NCI-H2107 (cell line): Measurements from ENCODE around the gene CPLX3.
"Not testable (repeated sequence)": the region's sequence is repeated elsewhere in the genome, so short reads cannot be mapped to it uniquely, and the experiment has no call there.

ENCODE experiments used
- DNase-seq: peaks from one replicate; lab custom pipeline; 2025; lab: John Stamatoyannopoulos, UW

The CPLX3 gene, protein sequence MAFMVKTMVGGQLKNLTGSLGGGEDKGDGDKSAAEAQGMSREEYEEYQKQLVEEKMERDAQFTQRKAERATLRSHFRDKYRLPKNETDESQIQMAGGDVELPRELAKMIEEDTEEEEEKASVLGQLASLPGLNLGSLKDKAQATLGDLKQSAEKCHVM

DNA sequence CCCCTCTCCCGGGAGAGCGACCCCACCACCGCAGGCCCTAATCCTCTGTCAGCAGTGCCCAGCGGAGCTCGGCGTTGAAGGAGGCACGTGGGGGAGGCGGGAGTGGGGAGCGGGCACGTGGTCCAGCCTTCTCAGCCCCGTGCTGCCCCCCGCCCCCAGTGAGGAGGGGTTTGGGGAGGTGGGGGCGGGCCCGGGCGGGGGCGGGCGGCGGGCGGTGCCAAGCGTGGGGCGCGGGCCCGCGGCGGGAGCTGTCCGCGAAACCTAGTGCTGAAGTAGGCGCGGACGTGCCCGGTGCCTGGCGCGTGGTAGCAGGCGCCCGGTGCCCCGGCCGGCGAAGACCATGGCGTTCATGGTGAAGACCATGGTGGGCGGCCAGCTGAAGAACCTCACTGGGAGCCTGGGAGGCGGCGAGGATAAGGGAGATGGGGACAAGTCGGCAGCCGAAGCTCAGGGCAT, at the start of gene CPLX3:
TSS of gene CPLX3 (plus strand) at position 264 of the 456 bp plus-strand sequence. CDS start at position 341, 77 bp downstream.
- DNase-seq, result no peak

DNA sequence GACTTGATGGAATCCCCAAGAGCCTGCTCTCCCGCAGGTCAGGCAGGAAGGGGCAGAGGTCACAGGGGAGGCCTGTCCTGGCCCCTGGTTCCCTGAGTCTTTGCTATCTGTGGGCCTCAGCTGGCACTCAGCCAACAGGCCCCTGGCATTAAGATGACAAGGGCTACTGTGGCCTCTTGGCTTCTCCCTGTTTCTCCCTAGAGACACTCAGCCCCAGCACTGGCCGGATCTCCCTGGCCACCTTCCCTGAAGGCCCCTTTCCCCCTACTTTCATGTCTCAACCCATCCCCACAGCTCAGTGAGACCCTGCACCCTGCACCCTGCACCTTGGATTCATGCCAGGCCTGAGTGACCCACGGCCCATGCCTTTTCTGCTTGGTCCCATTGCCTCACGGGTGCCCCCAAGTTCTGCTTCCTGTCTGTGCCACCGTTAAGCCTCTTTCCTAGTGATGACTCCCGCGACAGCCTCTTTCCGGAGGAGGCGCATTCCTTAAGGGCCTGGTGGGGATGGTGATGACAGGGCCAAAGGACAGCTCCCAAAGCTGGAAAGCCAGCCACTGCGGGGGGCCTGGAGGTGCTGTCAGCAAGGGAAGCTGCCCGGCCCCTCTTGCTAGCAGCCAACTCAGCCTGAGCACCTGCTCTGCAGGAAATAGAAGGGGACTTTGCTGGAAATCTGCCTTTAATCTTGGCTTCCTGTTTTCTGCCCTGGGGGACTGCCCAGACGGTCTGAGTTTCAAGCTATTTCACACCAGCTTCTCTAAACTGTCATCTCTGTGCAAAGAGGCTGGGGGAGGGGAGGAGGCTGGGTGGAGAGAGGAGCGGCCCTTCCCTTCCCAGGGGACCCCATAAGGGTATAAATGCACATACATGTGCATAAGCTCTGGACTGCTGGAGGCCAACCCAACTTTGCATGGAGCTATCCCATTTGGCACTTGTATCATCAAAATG, 49.3 kb upstream of the CPLX3 start:
- no peak for DNase-seq

DNA sequence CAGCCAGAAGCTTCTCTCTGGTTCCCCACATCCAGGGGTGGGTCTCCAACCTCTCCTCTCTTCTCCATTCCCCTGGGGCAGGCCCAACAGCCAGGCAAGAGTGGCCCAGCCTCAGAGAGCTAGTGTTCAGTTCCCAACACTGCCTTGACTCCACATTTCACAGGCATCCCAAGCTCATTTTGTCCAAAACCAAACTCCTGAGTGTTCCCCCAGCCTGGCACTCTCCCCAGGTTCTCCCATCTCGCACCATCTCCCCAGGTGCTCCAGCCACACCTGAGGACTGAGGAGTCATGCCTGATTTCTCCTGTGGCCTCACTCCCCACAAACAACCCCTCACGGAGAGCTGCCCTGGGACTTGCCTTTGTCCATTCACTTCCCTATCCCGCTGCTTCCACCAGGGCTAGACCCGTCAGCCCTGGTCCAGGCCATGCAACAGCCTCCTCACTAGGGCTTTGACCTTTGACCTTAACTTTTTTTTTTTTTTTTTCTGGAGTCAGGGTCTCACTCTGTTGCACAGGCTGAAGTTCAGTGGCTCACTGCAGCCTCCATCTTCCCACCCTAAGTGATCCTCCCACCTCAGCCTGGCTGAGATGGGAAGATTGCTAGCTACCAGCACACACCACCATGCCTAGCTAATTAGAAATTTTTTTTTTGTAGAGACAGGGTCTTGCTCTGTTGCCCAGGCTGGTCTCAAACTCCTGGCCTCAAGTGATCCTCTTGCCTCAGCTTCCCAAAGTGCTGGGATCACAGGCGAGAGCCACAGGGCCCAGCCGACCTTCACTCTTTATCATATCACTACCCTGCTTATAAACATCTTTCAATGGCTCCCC, 48.4 kb upstream of the CPLX3 start:
- DNase-seq, result no peak

DNA sequence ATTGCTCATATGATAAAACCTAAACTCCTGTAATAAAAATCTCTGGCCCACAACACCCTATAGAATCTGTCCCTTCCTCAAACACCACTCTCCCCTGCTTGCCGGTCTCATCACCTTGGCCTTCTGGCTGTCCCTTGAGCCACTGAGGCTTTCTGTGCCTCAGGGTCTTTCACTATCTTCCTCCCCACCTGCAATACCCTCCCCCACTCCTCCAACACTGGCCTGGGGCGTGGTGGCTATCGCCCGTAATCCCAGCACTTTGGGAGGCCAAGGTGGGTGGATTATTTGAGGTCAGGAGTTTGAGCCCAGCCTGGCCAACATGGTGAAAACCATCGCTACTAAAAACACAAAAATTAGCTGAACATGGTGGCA, 47.8 kb upstream of the CPLX3 start:
- no peak for DNase-seq

DNA sequence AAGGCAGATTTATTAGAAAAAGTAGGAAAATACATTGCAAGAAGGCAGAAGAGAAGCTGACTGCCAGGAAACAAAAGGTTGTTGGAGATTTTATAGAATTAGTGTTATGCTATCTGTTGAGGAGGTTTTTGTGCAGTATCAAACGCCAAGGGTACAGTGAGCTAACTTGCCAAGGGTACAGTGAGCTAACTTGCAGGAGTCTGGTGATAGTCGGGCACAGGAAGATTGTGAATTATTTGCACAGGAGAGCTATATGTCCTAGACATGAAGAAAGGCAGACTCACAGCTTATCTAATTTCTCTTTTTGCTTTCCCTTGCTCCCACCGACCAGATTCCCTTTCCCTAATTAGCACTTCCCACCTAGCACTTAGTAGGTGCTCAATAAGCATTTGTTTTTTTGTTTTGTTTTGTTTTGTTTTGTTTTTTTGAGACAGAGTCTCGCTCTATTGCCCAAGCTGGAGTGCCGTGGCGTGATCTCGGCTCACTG, 47.2 kb upstream of the CPLX3 start:
- no peak for DNase-seq

DNA sequence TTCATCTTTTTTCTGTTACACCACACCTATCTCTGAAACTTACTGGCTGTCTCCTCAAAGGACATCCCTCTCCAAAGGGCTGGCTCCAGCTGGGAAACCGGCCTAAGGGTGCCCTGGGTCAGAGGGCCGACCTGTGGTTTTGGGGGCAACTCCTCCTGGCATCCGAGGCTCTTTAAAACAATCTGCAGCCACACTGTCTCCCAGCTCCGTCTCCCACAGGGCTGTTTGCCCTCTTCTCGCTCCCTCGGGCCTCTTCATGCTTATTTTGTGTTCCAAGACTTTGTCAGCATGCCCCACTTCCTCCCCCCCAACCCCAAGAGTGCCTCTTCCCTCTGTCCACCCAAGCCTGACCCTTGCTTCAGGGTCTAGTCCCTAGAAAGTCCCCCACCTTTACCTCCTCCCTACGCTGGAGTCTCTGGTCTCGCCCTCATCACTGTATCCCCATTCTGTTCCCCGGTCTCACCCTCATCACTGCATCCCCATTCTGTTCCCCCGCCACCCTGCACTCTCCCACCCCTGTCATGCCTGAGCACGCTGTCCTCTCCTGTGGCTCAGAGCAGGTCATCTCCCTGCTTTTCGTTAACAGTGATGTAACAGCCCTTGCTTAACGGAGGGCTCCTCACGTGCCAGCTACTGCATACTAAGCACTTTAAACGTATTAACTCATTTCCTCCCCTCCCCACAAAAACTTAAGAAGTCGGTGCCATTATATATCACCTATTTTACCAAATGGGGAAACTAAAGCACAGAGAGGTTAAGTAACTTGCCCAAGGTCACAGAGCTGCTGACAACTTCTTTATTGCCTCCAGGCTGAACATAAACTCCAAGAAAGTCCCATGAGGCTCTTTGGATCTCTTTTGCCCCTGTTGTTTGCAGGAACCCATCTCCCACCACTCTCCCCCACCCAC, 45.6 kb upstream of the CPLX3 start:
- no peak for DNase-seq

DNA sequence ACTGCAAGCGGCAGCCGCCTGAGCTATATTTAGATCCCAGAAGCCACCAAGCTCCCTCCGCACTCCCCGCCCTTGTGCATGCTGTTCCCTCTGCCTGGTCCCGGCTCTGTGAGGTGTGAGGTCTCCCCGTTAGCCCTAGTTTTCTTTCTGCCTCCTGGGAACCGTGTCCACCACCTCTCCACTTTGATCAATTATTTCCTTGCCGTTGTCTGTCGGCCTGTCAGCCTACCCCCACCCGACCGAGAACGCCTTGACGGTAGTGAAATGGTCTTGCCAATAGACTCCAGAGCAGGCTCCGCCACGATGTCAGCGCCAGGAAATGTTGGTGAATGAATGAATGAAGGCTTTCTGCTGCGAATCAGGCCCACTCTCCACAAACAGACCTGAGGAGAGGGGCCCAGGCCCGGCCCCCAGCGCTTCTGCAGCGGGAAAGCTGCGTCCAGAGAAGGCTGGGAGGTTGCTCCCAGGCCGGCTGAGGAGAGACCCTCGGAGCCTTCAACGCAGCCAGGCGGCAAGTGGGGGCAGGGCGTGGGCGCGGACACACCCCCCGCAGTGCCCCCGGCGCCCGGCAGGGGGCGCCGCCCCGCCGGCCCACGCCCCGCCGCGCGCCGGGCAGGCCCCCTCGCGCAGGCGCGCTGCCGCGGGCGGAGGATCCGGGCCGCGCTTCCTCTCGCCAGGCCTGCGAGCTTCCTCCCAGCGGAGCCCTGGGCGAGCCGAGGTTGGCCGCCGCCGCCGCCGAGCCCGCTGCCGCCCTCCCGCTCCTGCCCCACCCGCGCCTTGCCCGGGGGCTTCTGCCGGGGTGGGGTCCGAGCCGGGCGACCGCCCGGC, 44.8 kb upstream of the CPLX3 start, which contains the start of gene CSK:
TSS of gene CSK (plus strand) at position 650 of the 828 bp plus-strand sequence. CDS start 16,218 bp downstream, outside the sequence.
- DNase-seq, result no peak

DNA sequence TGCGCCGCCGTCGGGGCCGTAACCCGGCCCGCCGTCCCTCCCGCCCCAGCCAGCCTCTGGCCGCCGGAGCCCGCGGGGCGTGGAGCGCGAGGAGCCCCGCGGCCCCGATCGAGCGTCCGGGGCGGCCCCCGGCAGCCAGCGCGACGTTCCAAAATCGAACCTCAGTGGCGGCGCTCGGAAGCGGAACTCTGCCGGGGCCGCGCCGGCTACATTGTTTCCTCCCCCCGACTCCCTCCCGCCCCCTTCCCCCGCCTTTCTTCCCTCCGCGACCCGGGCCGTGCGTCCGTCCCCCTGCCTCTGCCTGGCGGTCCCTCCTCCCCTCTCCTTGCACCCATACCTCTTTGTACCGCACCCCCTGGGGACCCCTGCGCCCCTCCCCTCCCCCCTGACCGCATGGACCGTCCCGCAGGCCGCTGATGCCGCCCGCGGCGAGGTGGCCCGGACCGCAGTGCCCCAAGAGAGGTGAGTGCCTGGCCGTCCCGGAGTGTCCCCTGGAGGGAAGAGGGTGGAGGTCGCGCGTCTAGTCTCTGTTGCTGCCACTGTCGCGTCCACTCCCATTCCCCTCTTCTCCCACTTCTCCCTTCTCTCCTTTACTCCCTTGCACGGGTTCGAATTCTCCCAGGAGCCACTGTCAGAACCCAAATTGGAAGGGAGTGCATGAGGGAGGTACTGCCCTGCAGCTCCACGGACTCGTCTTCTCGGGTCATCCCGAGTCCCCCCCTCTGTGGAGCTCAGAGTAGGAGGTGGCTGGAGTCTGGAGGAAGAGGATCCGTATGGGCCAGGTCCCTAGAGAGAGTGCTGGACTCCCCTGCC, 44.0 kb upstream of the CPLX3 start:
- DNase-seq, result no peak

DNA sequence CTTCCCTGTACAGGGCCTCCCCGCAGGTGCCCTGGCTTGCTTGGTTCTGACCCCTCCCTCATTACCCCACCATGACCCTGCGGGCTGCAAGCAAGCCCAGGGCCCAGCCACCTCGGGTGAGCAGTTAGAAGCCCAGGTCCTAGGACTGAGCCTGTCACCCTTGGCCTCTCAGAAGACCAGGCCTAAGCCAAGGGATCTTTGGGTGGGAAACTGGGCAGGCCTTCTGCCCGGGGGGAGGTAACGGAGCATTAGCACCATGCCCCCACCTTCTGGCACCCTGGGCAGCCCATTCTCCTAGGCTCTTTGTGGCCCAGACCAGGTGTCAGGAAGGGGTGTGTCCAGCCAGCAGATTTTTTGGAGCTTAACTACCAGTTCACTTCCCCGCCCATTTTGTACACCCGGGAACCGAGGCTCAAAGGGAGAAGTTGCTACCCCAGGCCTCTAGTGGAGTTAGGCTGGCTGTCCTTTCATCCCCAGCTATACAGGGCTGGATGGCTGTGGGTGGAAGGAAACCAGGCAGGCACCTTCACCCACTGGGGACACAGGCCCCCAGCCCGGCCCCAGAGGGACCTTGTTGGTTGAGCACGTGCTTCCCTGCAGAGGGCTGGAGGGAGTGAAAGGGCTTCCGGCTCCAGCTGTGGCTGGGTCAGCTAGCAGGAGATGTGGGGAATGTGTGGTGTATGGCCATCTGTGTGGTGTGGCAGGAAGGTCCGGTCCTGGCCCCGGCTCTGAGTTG, 43.2 kb upstream of the CPLX3 start:
- no peak for DNase-seq

DNA sequence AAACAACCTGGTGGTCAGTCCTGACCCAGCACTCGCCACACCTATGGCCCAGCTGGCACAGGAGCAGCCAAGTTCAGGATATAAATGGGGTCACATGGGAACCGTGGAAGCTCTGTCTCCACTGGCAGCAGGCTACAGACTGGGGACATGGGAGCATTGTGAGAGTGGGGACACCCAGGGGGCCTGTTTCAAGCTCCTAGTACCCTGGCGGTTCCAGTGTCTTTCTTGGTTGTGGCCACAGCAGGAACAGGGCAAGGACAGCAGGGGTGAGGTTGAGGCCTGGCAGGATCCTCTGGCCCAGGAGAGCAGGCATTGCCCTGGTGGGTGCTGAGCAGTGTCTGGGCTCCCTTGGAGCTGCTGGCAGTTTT, 42.6 kb upstream of the CPLX3 start:
- DNase-seq, result no peak

DNA sequence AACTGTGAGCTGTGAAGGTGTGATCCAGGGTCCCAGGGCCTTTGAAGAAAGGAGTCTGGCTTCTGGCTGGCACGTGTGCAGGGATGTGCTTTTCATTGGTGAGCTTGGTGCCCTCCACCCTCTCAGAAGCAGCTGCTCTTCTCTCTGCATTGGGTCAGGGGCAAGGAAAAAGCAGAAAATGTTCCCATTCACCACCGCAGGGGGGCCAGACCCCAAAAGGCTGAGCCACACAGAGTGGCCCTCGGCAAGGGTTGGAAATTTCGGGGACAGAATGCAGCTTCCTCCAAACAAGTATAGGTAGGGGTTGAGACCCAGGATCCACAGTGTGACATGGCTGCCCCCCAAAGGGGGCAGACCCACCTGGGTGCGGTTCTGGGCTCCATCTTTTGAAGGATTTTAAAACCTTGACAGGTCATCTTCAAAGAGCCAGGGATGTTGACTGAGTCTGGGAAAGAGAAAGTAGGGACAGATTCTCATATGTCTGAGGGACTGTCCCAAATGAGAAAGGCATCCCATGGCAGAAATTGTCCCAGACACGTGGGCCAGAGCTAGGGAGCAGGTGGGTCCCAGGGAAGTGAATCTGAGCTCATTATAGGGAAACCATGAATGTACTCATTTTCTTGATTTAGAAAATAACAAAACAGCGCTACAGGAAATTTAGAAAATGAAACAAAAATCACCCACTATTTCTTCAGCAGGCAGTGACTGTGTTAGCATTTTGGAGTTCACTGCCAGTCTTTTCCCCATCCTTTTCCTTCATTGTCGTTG, 41.8 kb upstream of the CPLX3 start:
- DNase-seq, result no peak

DNA sequence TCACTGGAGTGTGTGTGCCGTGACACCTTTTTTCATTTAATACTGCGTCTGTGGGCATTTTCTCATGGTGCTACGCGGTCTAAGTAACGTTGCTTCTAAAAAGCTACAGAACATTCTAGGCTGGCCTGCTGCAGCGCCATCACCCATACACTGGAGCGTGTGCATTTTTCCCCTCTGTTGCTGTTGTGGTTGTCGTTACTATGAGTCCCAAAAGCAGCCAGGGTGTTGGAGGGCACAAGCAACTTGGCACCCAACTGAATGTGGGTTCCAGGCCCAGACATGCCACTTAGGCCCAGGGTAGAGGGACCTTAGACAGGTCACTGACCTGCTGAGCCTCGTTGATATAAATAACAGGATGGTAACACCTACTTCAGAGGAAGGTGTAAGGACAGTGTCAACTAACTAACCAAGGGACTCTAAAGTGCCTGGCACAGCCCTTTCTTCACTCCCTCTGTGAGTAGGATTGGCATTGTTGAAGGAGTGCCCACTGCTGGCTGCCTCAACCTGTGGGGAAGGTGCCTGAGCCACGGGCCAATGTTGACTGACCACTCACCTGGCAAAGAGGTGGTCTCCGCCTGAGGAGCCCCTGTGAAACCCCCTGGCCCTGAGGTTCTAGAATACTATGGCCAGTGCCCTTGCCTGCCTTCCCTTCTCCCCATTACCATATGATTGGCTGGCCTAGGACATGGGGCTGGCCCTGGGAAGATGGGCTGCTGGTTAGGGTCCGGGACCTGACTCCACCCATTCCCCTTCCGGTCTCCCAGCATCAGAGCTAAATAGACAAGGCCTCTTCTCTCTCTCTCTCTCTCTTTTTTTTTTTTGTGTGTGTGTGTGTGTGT, 41.0 kb upstream of the CPLX3 start:
- DNase-seq, result no peak

DNA sequence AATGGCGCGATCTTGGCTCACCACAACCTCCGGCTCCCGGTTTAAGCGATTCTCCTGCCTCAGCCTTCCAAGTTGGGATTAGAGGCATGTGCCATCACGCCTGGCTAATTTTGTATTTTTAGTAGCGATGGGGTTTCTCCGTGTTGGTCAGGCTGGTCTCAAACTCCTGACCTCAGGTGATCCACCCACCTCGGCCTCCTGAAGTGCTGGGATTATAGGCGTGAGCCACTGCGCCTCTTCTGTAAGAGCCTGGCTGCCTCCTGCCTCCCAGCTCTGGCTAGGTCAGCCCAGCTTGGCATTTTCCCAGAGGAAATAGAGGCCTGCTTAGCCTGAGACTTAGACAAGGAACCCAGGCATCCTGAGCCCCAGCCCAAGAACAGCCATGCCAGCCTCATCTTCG, 40.3 kb upstream of the CPLX3 start:
- DNase-seq, result not testable (repeated sequence)

DNA sequence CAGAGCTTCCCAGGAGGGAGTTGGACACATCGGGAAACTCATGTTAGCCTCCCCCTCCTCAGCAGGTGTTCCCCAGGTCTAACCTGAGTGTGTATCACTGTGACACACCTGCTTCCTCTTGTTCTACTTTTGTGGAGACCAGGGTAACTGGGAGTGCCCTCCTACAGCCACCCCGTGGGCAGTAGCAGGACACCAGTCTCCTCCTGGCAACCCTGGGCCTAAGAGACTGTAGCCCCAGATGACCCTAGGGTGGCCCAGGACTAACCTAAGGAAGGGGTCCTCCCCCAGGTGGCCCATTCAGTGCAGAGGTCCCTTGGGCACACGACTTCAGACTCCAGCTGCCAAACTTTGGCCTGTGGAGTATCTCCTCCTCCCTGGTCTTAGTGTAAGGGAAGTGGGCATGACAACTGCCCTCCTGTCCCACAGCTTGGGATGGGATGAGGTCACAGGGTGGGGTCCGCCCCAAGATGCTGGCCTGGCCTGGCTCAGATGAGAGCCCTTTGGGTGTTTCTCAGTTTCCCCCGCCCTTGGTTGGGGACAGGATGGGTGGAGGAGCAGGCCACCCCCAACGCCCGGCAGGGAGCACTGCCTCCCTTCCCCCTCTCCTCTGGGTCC, 39.8 kb upstream of the CPLX3 start:
- no peak for DNase-seq

DNA sequence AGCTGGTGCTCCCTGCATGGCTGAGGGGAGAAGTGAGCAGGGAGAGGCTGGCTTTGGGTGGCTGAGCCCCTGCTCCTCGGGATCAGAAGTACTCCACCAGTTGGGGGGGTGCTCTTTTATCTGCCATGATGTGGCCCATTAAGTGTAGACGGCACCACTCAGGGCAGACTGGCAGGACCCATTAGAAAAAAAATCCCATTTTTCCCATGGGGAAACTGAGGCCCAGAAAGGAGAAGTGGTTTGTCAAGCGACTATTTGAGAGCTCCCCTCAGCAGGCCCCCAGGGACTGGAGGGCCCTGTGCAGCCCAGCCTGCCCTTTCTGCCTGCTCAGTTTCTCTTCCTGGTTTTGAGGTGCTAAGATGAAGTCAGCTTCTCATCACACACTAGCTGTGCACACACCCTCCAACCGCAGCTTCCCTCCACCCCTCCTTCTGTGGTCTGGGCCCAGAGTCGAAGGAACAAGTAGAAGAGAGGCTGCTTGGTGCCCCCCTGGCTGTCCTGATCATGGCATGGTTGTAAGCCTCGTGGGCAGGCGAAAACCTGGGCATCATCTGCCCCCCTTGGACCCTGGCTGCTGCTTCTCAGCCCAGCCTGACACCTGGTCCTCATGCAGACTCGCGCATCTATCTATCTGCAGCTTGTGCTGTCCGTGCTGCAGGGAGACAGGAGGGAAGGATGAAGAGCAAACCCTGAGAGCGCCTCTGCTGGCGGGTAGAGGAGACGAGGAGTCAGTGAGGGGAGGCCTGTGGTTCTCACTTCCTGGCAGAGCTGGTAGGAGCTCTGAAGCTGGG, 39.0 kb upstream of the CPLX3 start:
- DNase-seq, result no peak
